NB4 (cell line): ENCODE data around the gene PIGW.

Experiments used
- DNase-seq: peaks from one replicate; pipeline ENCODE4 v3.0.0; 2010; ENCODE audit warnings: low read depth
- H3K4me3 ChIP-seq: one replicate; pipeline ENCODE4 v1.5.1; 2011; ENCODE audit warnings: mild to moderate bottlenecking, low read depth, low read length, moderate library complexity
- MAX ChIP-seq: IDR thresholded peaks from 2 replicates; pipeline ENCODE4 v1.6.1; 2011; ENCODE audit warnings: low read depth, low read length
- MYC ChIP-seq: IDR thresholded peaks from 2 replicates; pipeline ENCODE4 v1.6.1; 2011; ENCODE audit warnings: low read depth, low read length
- POLR2A ChIP-seq: IDR thresholded peaks from 2 replicates; pipeline ENCODE4 v1.6.1; 2011; ENCODE audit warnings: mild to moderate bottlenecking; ENCODE audit not compliant: insufficient read length; ENCODE audit errors: extremely low read depth
- TF ChIP-seq, protein P1 (sequence below): IDR thresholded peaks from one replicate; pipeline ENCODE4 v1.5.1; 2012; ENCODE audit warnings: low read depth, low read length

The PIGW gene, protein sequence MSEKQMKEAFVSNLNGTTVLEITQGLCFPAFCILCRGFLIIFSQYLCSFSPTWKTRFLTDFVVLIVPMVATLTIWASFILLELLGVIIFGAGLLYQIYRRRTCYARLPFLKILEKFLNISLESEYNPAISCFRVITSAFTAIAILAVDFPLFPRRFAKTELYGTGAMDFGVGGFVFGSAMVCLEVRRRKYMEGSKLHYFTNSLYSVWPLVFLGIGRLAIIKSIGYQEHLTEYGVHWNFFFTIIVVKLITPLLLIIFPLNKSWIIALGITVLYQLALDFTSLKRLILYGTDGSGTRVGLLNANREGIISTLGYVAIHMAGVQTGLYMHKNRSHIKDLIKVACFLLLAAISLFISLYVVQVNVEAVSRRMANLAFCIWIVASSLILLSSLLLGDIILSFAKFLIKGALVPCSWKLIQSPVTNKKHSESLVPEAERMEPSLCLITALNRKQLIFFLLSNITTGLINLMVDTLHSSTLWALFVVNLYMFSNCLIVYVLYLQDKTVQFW

DNA sequence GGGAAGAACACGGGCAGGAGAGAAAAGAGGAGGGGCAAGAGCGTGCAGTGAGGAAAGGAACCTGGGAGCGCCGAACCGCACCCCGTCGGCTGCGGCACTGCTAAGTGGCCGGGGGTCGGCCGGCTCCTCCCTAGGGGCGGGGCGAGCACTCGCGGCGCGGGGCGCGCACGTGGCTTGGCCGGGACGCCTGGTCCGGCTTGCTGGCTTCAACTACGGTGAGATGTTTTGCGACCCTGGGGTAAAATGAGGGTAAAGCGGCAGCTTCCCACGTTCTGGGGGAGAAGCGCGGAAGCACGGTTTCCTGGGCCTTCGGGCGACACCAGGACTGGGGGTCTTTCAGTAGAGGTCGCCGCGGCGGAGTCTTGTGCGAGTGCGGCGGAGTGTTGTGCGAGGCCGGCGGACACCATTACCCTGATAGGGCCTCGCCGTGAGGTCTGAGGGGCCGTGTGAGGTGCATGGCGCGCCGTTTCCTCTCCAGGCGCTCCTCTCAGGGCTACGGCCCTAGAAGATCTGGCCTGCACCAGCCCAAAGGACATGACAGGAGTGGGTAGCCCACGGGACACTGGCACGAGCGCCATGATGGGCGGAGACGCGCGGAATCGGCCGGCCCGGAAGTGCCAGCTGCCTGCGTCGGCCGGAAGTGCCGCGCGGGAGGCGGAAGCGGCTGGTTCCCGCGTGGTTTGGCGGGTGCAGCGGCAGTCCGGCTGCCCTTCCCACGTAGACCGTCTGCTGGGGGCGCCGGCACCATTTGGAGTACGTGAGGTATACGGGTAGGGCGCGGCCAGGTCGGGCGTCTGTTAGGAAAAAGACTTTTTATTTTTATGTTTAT lies at the start of gene PIGW, which contains the start of gene MYO19:
Gene PIGW (plus strand): TSS at position 148 of the 829 bp plus-strand sequence. CDS start 2,115 bp downstream, outside the sequence.
Gene MYO19 (minus strand): TSS at position 29 of the 829 bp plus-strand sequence. CDS start 2,330 bp downstream, outside the sequence.
- TF ChIP-seq POLR2A (peak; percentile 93), MYC (peak; percentile 98), MAX (peak; percentile 98)
- TF ChIP-seq, protein P1, sequence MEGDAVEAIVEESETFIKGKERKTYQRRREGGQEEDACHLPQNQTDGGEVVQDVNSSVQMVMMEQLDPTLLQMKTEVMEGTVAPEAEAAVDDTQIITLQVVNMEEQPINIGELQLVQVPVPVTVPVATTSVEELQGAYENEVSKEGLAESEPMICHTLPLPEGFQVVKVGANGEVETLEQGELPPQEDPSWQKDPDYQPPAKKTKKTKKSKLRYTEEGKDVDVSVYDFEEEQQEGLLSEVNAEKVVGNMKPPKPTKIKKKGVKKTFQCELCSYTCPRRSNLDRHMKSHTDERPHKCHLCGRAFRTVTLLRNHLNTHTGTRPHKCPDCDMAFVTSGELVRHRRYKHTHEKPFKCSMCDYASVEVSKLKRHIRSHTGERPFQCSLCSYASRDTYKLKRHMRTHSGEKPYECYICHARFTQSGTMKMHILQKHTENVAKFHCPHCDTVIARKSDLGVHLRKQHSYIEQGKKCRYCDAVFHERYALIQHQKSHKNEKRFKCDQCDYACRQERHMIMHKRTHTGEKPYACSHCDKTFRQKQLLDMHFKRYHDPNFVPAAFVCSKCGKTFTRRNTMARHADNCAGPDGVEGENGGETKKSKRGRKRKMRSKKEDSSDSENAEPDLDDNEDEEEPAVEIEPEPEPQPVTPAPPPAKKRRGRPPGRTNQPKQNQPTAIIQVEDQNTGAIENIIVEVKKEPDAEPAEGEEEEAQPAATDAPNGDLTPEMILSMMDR: peak; percentile 4
- DNase-seq: peak; percentile 97
- H3K4me3 ChIP-seq: peak within 1 kb of the TSS; percentile 93

DNA sequence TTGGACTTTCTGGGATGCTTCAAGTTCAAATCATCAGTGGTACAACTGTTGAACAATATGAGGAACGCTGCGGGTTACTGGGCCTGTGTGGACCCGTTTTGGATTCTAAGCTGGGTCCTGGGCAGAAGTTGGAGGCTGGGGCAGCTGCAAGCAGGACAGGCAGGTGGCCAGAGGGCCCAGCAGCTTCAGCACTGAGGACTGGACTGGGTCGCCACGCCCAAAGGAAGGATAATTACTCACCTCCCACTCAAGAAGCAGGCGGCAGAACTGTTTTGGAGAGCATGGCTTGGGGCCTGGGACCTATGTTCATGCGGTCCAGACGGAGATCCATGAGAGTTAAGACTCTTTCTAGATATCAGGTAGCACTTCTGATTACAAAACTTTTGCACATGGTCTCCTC lies 49.8 kb upstream of the PIGW start:
- H3K4me3 ChIP-seq: no peak overlapping the region
- TF ChIP-seq POLR2A: no peak
- TF ChIP-seq MYC: no peak
- TF ChIP-seq, protein P1: no peak
- no peak for TF ChIP-seq MAX
- no peak for DNase-seq

- peak overlapping the region; percentile 98 for H3K4me3 ChIP-seq
- TF ChIP-seq, protein P1: no peak
- TF ChIP-seq MAX (no peak), MYC (no peak), POLR2A (no peak)
- DNase-seq: peak; percentile 57
Measured at GRCh38 chr17:36485805-36486203, 49.0 kb upstream of the PIGW start.

DNA sequence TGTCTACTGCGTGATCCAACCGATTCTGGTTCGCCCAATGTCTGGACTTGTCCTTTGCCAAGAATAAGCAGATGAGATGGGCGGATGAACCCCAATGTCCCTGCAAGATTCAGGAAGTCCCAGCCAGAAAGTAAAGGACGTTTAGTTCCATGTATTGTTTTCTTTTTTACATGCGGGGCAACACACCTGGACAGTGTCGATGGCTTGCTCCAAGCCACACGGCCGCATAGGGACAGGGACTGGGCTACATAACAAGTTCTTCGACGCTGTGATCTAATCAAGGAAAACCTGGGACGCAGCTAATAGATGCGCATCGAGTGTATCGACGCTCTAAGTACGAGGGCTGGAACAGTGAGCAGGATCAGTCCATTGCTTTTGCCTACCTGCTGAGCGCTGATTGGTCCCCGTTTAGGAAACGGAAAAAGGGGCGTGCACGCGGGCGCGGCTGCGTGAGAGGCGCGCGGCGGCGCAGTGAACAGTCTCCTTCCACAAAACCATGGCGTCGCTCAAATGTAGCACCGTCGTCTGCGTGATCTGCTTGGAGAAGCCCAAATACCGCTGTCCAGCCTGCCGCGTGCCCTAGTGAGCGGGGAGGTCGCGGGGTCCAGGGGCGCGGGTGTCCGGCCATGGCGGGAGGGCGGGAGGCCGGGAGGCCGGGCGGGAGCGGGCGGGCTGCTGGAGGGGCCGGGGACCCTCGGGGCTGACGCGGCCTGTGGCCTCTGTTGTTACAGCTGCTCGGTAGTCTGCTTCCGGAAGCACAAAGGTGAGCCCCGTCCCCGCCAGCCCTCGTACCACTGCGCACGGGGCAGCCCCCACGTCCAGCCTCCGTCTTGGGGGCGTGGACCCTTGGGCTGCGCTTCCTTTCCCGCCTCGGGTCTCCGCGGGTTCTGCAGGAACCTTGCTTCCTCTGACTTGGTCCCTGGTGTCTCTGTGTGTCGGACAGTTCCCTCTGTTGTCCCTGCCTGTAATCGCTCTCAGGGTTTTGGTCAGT lies 48.3 kb upstream of the PIGW start, which contains the start of gene ZNHIT3:
Gene ZNHIT3 (plus strand): TSS at position 478 of the 991 bp plus-strand sequence. CDS start 19 bp downstream, at position 497.
- TF ChIP-seq, protein P1: no peak
- peak; percentile 94 for TF ChIP-seq MYC
- TF ChIP-seq POLR2A: peak; percentile 87
- TF ChIP-seq MAX: peak; percentile 89
- H3K4me3 ChIP-seq: peak within 1 kb of the TSS; percentile 98
- DNase-seq: peak; percentile 96

DNA sequence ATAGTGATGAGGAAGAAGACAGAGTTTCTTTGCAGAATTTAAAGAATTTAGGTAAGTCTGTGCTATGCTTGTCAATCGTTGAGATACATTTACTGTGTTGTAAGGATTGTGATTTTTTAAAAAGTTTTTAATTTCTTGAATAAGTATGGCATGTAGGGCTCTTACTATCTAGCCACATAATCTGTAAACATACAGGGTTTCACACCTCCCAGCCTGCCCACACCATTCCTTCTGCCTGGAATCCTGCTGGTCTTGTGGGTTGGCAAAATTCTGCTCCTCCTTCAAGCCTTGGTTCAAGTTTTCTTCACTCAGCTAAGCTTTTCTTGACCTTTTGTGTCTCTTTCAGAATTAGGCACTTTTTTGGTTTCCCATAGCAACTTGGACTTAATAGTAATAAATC lies 40.8 kb upstream of the PIGW start:
- TF ChIP-seq, protein P1: no peak
- TF ChIP-seq MYC: no peak
- TF ChIP-seq POLR2A: no peak
- TF ChIP-seq MAX: no peak
- no peak overlapping the region for H3K4me3 ChIP-seq
- DNase-seq: no peak
